GM19023 (cell line): Measurements from ENCODE around the gene ARHGAP29.
"Not testable (repeated sequence)": the region's sequence is repeated elsewhere in the genome, so short reads cannot be mapped to it uniquely, and the experiment has no call there.

ENCODE experiments used
- ATAC-seq: cut with Tn5 transposase; IDR thresholded peaks from one replicate; pipeline ENCODE4 v1.9.1; 2021; ENCODE audit warnings: mild to moderate bottlenecking, moderate library complexity; ENCODE audit not compliant: unreplicated experiment

The ARHGAP29 gene

DNA sequence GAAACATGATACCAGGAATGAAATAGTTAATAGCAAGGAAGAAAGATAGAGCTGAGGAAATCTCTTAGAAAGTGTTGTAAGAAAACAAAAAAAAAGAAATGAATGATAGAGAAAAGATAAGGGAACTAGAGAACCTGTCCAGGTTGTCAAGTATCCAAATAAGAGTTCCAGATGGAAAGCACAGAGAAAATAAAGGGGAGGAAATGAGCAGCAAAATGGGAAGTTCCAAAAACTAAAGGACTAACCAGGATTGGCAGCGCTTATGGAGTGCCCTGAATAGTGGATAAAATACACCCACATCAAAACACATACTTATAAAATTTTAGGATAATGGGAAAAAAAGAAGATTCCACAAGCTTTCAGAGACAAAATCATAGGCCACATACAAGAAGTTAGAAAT is 55.2 kb downstream of the ARHGAP29 start:
- no peak for ATAC-seq

- ATAC-seq: no peak
Measured at GRCh38 chr1:94180650-94181049, 56.7 kb downstream of the ARHGAP29 start.

- ATAC-seq: no peak
Measured at GRCh38 chr1:94178901-94179300, 58.5 kb downstream of the ARHGAP29 start.

DNA sequence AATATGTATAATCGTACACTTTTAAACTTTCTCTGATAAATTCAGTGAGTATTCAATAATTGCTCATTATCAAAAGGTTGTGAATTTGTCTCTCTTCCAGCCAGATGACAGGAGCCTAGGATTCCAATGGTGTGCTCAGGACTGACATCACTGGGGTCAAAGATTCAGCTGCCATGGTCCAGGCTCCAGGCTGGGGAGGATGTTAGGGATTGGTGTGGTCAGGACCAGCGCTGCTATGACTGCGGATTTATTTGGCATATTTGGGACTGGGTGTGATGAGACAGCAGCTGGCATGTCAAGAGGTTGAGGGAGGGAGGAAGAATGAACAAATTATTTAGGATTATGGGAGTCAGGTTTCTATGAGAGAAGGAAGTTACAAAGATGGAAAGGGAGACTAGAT is 68.3 kb downstream of the ARHGAP29 start:
- ATAC-seq: no peak

DNA sequence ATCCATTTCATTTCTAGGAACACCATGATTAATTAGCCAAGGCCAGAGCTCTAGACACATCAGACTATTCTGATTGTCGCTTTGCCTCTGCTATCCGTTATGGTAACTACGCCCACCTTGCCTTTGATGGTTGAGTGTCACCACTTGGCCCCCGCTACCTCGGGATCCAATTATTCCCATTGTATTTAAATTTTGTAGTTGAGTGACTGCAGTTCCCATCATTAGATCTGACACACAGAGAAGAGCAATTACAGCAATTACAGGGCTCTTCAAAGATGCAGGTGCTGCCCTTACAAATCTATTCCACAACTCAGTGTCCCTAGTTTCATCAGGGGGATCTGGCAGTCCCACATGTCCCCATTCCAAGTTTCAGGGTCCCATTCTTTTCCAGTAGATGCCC is 71.5 kb downstream of the ARHGAP29 start:
- ATAC-seq: no peak

DNA sequence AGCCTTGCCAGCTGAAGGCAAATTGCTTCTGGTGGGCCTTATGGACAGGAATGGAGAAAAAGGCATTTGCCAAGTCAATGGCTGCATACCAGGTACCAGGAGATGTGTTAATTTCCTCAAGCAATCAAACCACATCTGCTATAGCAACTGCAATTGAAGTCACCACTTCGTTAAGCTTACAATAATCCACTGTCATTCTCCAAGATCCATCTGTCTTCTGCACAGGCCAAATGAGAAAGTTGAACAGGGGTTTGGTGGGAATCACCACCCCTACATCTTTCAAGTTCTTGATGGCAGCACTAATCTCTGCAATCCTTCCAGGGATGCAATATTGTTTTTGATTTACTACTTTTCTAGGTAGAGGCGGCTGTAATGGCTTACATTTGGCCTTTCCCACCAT is 72.5 kb downstream of the ARHGAP29 start:
- not testable (repeated sequence) for ATAC-seq

DNA sequence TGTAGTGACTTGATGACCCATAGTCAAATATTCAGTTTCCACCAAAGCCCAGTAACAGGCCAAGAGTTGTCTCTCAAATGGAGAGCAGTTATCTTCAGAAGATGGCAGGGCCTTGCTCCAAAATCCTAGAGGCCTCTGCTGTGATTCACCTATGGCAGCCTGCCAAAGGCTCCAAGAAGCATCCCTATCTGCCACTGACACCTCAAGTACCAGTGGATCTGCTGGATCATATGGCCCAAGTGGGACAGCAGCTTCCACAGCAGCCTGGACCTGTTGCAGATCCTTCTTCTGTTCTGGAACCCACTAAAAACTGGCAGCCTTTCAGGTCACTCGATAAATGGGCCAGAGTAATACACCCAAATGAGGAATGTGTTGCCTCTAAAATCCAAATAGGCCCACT is 73.3 kb downstream of the ARHGAP29 start:
- not testable (repeated sequence) for ATAC-seq

GRCh38 chr1:94163249-94163648 is 74.1 kb downstream of the ARHGAP29 start:
- ATAC-seq: not testable (repeated sequence)

DNA sequence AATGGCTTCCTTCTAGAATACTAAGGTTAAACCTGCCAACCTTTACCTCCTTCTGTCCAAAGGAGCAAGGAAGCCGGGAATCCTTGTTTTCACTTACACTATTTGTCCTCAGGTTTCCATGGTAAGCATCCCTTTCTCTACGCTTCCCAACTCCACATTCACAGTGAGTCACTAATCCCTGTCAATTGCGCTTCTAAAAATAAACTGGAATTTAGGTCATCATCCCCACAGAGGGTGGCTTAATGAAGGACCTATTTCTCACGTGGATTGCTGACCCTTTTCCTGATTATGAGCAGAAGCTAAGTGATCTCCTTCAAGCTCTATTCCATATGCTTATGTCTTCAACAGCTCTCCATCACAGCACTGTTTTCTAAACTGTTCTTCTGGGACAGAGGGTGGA is 76.6 kb downstream of the ARHGAP29 start:
- ATAC-seq: no peak

GRCh38 chr1:94156096-94156625 is 81.2 kb downstream of the ARHGAP29 start:
- ATAC-seq: no peak

DNA sequence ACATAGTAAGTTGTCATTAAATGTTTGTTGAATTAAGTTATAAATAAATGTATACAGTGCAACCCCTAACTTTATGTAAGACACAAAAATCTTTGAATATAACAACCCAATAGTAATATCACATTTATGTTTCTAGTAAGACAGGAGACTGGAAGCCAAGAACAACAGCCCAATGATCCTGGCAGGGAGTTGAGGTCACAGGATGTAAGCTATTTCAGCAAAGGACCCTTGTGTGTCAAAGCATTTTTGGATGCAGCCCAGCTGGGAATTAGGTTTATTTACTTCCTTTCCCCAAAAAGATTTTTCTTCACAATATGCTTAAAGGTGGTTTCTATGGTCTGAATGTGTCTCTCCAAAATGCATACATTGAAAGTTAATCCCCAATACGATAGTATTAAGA is 82.4 kb downstream of the ARHGAP29 start:
- no peak for ATAC-seq

- no peak for ATAC-seq
Measured at GRCh38 chr1:94153133-94153532, 84.3 kb downstream of the ARHGAP29 start.

GRCh38 chr1:94149166-94149565 is 88.2 kb downstream of the ARHGAP29 start:
- not testable (repeated sequence) for ATAC-seq

- ATAC-seq: no peak
Measured at GRCh38 chr1:94146273-94146672, 91.1 kb downstream of the ARHGAP29 start.

- ATAC-seq: no peak
Measured at GRCh38 chr1:94144836-94145235, 92.5 kb downstream of the ARHGAP29 start.

- ATAC-seq: no peak
Measured at GRCh38 chr1:94143809-94144176, 93.6 kb downstream of the ARHGAP29 start.

DNA sequence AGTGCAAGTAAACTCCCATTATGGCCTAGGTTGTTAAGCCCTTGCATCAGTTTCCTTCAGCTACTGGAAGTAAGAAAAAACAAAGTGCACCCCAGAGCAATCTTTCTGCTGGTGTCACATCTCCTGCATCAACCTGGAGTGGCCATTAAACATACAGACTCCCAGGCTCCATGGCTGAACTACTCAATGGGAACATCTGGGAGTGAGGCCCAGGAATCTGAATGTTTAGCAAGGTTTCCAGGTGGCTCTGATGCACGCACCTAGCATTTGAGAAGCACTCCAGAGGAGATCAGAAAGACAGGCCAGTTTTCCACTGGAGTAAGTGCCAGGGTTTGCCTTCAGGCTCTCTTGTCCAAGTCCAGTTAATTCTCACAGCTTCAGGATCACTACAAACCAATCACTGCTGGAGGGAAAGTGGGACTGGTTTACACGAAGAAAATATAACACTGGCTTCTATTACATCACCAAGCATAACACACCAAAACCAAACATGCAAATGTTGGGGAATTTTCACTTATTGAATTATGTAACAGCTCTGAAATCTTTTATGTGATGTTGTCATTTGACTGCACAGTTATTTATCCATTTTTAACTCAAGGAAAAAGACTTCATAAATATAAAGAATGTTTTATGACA is 94.1 kb downstream of the ARHGAP29 start:
- no peak for ATAC-seq

- ATAC-seq: no peak
Measured at GRCh38 chr1:94142583-94142982, 94.8 kb downstream of the ARHGAP29 start.

DNA sequence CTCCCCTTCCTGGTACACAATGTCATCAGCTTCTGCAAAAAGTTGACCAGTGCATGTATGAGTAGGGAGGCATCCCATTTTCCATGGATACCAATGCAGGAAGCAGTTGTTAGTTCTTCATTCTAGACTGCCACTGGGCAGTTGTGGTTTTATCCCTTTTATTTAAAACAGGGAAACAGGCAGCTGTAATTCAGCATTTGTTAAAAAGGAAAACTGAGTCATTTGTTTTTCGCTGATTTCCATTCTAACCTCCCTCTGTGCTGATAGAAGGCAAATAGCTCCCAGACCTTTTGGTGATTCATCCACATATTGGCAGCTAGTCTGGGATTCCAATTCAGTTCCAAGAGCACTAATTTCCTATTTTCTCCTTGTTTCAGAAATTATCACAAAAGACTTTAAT is 95.4 kb downstream of the ARHGAP29 start:
- ATAC-seq: no peak

DNA sequence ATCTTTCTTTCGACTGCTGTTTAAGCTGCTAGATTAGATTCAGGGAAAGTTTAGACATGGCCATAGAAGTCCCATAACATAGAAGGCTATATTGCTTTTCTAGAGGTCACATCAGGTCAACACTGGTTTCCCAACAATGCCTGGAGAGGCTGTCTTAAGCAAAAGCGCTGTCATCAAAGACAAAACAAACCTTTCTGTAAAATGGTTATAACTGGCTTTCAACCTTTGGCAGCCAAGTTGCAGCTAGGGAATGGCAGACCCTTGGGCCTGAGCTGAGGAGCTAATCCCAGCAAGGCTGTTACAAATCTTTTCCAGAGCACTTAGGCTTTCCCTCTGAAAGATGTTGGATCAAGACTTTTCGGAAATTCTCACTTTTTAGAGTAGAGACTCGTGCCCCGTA is 105.3 kb downstream of the ARHGAP29 start:
- ATAC-seq: no peak

DNA sequence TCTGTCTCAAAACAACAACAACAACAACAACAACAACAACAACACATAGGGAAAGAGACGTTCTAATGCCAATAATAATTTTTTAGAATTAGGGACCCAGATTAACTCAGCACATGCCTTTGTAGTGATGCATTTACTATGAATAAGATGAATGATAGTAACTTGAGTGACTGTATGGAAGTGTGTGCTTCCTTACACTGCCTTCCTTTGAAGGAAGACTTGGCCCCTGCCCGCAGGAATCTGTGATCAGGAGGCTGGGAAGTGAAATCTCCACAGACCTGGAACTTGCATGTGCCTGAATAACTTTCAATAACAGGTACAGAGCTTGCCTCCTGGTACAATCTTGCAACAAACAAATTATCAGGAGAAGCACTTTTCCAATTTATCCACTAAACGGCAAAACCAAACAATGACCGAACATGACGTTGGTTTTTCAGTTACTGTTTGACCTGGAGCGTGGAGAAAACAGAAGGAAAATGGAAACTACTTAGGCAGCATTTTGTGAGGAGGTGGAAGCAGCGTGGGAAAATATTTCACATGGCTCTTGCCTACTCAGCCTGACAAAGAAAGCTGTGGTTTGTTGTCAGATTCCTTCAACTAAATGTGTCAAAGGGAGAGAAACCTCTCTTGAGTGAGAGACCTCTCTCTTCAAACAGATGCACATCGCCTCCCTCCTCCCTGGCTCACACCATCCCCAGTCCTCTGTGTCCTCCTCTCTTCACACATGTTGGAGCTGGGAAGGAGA is 106.4 kb downstream of the ARHGAP29 start:
- no peak for ATAC-seq

GRCh38 chr1:94126651-94127050 is 110.7 kb downstream of the ARHGAP29 start:
- no peak for ATAC-seq
